ENCODE measurements around the gene CD302. TPM values are rescaled to one million over a fixed set of nuclear protein-coding genes. Genes with fewer than 3 reads are reported as not detected.

The CD302 gene
- total and polyA plus RNA-seq, 2 of the 8 experiments (the other 6 are each of a cell fraction or from before 2014, with no cell fraction given) = 0.76 to 0.79 TPM

GRCh38 chr2:159720676-159721075, 77.3 kb downstream of the CD302 start:
- H3K56ac ChIP-seq (replicated peaks; ENCODE audit: insufficient read length, low read depth, low read length) = no peak overlapping the region
- no peak overlapping the region for H3K18ac ChIP-seq (ENCODE audit: extremely low read depth, low read length)
- no peak overlapping the region for H3K27ac ChIP-seq (ENCODE audit: low read depth, low read length)
- peaks cover 0 to 3% (median 1%) of the 10 kb centered on the region in 4 experiments; a peak in 2 of 7 replicates for H3K4me1 ChIP-seq (replicated peaks in 1 of 4; ENCODE audit: control insufficient read depth in 3 of 4, insufficient read depth in 4 of 4, low read length in 3 of 4)
- no peaks in the 10 kb centered on the region for H3K27me3 ChIP-seq (replicated peaks in 1 of 4; ENCODE audit: control insufficient read depth in 3 of 4, extremely low read depth in 1 of 4, insufficient read depth in 3 of 4, low read length in 3 of 4)
- H4K20me1 ChIP-seq (replicated peaks in 1 of 2; ENCODE audit: control insufficient read depth in 1 of 2, insufficient read depth in 2 of 2, low read length in 2 of 2) = peaks cover 18 to 20% of the 10 kb centered on the region in 2 experiments
- no peak overlapping the region for H3K4me3 ChIP-seq (ENCODE audit: extremely low read depth in 1 of 4, insufficient read depth in 2 of 4, low read depth in 3 of 4, low read length in 4 of 4)
- no peaks in the 10 kb centered on the region for H3K23me2 ChIP-seq (ENCODE audit: low read depth, low read length)
- H4K5ac ChIP-seq (ENCODE audit: insufficient read length, low read depth, low read length) = no peak overlapping the region
- no peak overlapping the region for H4K8ac ChIP-seq (ENCODE audit: extremely low read depth, insufficient read depth, low read length)
- no peaks in the 10 kb centered on the region; a peak in 2 of 4 replicates for H3K9me3 ChIP-seq (ENCODE audit: insufficient read depth in 2 of 2, low read depth in 1 of 2, low read length in 1 of 2)
- H3K79me1 ChIP-seq (ENCODE audit: low read depth, low read length) = peaks cover 3% of the 10 kb centered on the region; the same call in 1 of the 2 replicates
- no peak overlapping the region for H3K23ac ChIP-seq (ENCODE audit: insufficient read length)
- H3K4ac ChIP-seq (replicated peaks; ENCODE audit: insufficient read length, low read depth, low read length) = no peak overlapping the region
- ChIA-PET CTCF (ENCODE audit: partially characterized antibody) (no interaction called here), POLR2A (ENCODE audit: partially characterized antibody) (interaction anchor here (0.9 to 4.3 kb wide), 4 partner anchors 8 to 39 kb away, joined by 3 to 42 read pairs (median 9); partner anchors contain the start of gene MARCHF7)
- WGBS, 2 experiments (ENCODE audit: extremely low coverage in 1 of 2, insufficient coverage in 1 of 2, insufficient read length in 1 of 2, insufficient replicate concordance in 2 of 2, low coverage in 1 of 2, low lambda C conversion rate in 2 of 2, missing lambda C conversion rate in 1 of 2) = 95% methylated on average over 8 of the region's 10 CpGs; no CpG with 5 or more reads in 1 of the 2 experiments
- no peak overlapping the region for H2BK5ac ChIP-seq (ENCODE audit: low read depth, low read length)
- peaks cover 80 to 100% of the 10 kb centered on the region in 2 experiments for H3K79me2 ChIP-seq (ENCODE audit: control insufficient read depth in 1 of 2, insufficient read depth in 2 of 2, low read length in 2 of 2)
- no peak overlapping the region for H2BK120ac ChIP-seq (replicated peaks; ENCODE audit: low read depth, low read length)
- H2AFZ ChIP-seq (ENCODE audit: low read length) = no peak overlapping the region
- H3K36me3 ChIP-seq (ENCODE audit: control insufficient read depth in 2 of 4, insufficient read depth in 4 of 4, low read length in 3 of 4) = peaks cover 0 to 72% (median 9%) of the 10 kb centered on the region in 4 experiments; a peak in 5 of 8 replicates
- no peak overlapping the region for H2BK15ac ChIP-seq (ENCODE audit: low read length)
- H3K4me2 ChIP-seq (ENCODE audit: insufficient read depth in 1 of 2, low read depth in 2 of 2, low read length in 2 of 2) = no peak overlapping the region
- H2BK20ac ChIP-seq (ENCODE audit: low read length) = no peak overlapping the region
- peak in 1 of 2 experiments; percentile 30; a peak in 1 of 3 replicates for TF ChIP-seq POLR2A (IDR thresholded peaks at IDR 0.05; ENCODE audit: control extremely low read depth in 1 of 2, low read depth in 2 of 2, low read length in 2 of 2)
- no peak for TF ChIP-seq CEBPB (IDR thresholded peaks at IDR 0.05; ENCODE audit: low read depth, low read length)
- DNase-seq (ENCODE audit: low read depth in 1 of 2, low spot score in 2 of 2) (no peak), FAIRE-seq (no peak)
- no peak overlapping the region for H3K14ac ChIP-seq (ENCODE audit: insufficient read length)
- H2BK12ac ChIP-seq (ENCODE audit: low read depth, low read length) = no peak overlapping the region
- H4K91ac ChIP-seq (replicated peaks; ENCODE audit: insufficient read length, low read length) = no peak overlapping the region
- no peak overlapping the region for H3K9ac ChIP-seq (replicated peaks in 1 of 4; ENCODE audit: extremely low read depth in 1 of 4, low read depth in 3 of 4, low read length in 3 of 4)
- no peak overlapping the region for H2AK5ac ChIP-seq (ENCODE audit: low read depth, low read length)

Other genes starting within 250 kb of the CD302 start
- gene BAZ2B, start 181.7 kb downstream of the CD302 start, total RNA-seq (2021; fragmentation: NEBNext Ultra II Directional; extraction: Animal tissue kit (Norgen Biotek cat#: 25700)) = 46.3 and 48.8 TPM in 2 replicates
- gene BAZ2B, start 181.7 kb downstream of the CD302 start, polyA plus RNA-seq (2011; rRNA removed) = 13.2 and 15.2 TPM in 2 replicates
- 108 and 116 TPM in 2 replicates for gene MARCHF7, start 85.7 kb downstream of the CD302 start, total RNA-seq (2021; fragmentation: NEBNext Ultra II Directional; extraction: Animal tissue kit (Norgen Biotek cat#: 25700))
- gene MARCHF7, start 85.7 kb downstream of the CD302 start, polyA plus RNA-seq (2011; rRNA removed) = 13.0 and 18.3 TPM in 2 replicates
- 4.2 and 5.5 TPM in 2 replicates for gene LY75, start 106.5 kb upstream of the CD302 start, total RNA-seq (2021; fragmentation: NEBNext Ultra II Directional; extraction: Animal tissue kit (Norgen Biotek cat#: 25700))
- 2.7 TPM in 2 replicates for gene LY75, start 106.5 kb upstream of the CD302 start, polyA plus RNA-seq (2011; rRNA removed)